Renal cortex interstitium (tissue), 11 donors: Measurements from ENCODE around the gene SDK2. TPM values are rescaled to one million over a fixed set of nuclear protein-coding genes. Genes with fewer than 3 reads are reported as not detected.

Experiments
- DNase-seq, 11 donors: peaks; one replicate each; pipeline ENCODE4 v3.0.0-alpha.2; 2013; ENCODE audit warnings: low read depth in 9 of 11, low spot score in 4 of 11; ENCODE audit errors: extremely low read depth in 1 of 11
- polyA plus RNA-seq, 3 donors: library from polyadenylated mRNA; unstranded; fragments of 120-200 nt; gene quantifications; one replicate each; pipeline ENCODE4 v1.2.1, GENCODE V29; 2013; ENCODE audit not compliant: insufficient read length in 3 of 3

SDK2 gene
- polyA plus RNA-seq, 3 donors = 6.8 to 11.1 (median 9.2) TPM

DNA sequence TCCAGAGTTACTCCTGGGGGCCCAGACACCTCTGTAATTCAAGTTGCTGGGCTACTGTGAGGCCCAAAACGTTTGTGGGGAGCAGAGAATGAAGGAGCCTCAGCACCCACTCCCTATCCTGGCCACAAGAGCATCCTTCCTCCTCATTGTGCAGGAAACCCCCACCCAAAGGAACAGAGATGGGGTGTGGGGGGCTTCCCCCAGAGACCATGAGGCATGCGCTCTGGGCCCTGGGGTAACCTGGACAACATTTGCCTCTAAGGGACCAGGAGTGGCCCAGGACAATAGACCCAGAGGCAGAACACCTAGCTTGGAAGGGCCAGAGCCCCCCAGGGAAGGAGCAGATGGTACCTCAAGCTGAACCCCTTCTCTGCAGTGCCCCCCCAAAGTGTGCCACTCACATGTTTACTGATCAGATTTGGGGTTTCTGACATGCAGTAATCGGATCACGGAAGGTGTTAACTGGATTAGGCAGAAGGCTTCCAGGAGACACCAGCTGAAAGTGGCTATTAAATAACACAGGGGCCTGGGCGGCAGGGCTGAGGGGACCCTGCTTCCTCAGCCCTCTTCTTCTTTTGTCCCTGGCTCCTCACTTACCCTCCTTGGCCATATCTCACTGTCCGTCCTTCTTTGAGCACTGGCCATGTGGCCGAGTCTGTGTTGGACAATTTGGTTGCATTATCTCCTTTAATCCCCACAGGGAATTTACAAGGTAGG lies 50.8 kb downstream of the SDK2 start:
- DNase-seq = no peak

- no peak for DNase-seq
These were observed 51.7 kb downstream of the SDK2 start for GRCh38 chr17:73592501-73592961.

GRCh38 chr17:73592079-73592415 lies 52.2 kb downstream of the SDK2 start:
- DNase-seq = no peak

- DNase-seq = no peak
These were observed 52.8 kb downstream of the SDK2 start for GRCh38 chr17:73591296-73592078.

- no peak for DNase-seq
These were observed 54.8 kb downstream of the SDK2 start for GRCh38 chr17:73589363-73589980.

DNA sequence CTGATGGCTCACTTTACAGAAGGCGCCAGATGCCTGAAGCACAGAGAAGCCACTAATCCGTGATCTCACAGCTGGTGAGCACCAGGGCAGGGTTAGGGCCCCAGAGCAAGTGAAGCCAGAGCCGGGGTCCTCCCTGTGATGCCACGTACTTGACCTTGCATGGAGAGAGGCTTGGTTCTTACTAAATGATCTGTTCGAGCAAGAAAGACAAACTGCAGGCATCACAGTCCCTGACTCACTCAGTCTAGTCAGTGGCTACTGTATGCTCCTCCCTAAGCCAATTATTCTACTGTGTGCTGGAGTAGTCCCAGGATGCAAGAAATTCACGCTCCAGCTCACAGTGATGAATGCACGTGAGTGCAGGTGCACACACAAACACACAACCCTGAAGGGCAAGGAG lies 55.4 kb downstream of the SDK2 start:
- DNase-seq = no peak

DNA sequence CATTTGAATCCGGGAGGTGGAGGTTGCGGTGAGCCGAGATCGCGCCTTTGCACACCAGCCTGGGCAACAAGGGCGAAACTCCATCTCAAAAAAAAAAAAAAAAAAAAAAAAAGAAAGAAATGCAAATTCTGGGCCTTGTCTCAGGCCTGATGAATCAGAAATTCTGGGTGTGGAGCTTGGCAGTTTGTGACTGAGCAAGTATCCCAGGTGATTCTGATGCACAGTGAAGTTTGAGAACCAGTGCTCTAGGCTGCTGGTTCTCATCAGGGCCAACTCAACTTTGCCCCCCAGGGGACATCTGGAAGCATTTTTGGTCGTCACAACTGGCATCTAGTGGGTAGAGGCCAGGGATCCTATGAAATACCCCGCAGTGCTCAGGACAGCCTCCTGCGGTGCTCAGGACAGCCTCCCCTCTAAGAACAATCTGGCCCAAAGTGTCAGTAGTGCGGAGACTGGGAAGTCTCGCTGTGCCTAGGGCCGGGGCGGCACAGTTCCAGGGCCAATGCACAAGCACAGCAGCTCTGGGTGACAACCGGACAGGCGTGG lies 55.9 kb downstream of the SDK2 start:
- DNase-seq = no peak

DNA sequence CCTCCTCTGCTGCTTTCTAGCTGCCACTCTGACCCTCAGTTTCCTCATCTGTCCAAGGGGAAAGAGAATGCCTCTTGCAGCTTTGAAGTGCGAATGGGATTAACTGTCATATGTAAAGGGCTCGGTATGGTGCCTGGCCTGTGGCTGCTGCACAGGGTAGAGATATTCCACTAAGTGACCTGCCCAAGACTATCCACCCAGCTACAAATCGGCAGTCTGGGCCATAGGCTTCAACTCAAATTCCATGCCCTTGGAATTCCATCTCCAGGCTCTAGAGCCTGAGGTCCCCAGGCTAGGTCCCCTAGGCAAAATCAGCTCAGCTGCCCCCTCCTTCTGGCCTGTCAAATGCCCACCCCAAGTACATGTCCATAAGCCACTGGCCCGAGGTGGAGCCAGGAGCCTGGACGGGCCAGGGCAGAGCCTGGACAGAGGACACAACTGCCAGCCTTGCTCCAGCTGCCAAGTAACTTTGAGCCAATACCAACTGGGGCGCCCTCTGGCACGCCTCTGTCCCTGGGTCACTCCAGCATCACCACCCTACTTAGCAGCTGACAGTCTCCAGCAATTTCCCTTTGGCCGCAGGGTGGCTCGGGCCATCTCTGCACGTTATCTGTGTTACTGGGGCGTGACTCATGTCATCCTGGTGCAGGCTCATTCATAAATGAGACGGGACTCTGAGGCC lies 57.2 kb downstream of the SDK2 start:
- DNase-seq = no peak

GRCh38 chr17:73586275-73586832 lies 57.9 kb downstream of the SDK2 start:
- DNase-seq = peak in 9 of 11 donors; percentile 44 to 81 (median 63)

- DNase-seq = no peak
These were observed 58.7 kb downstream of the SDK2 start for GRCh38 chr17:73585583-73585982.

DNA sequence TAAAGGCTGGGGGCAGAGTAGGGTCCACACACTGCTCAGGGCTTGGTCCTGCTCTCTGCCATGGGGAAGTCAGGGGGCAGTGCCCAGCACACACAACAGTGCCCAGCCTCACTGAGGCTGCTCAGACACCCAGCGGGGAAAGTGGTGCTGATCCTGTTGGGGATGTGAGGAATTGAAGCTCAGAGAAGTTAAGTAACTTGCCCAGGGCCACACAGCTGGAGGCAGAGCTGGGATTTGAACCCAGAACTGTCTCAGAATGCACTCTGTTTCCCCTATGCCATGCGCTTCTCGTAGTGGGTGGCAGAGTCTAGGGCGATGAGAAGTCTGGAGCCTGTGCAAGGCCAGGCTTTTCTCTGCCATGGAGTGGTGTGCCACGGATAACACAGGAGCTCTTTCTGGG lies 59.3 kb downstream of the SDK2 start:
- DNase-seq = no peak

DNA sequence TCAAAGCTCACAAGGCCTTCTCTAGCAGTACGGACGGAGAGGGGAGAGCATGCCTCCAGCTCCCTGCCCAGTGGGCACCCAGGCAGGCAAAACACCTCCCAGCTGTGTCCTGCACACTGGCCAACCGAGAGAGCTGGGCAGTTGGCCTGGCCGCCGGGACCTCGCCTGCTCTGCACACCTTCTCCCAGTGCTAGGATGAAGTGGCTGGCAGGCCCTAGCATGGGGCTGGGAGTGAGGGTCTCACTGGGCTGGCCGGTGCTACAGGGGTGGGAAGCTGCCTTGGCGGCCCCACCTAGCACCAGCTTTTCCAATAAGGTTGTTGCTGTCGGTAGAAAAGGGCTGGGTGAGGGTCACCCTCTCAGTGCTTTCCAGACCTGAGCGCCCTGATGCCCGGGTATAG lies 60.2 kb downstream of the SDK2 start:
- DNase-seq = no peak

DNA sequence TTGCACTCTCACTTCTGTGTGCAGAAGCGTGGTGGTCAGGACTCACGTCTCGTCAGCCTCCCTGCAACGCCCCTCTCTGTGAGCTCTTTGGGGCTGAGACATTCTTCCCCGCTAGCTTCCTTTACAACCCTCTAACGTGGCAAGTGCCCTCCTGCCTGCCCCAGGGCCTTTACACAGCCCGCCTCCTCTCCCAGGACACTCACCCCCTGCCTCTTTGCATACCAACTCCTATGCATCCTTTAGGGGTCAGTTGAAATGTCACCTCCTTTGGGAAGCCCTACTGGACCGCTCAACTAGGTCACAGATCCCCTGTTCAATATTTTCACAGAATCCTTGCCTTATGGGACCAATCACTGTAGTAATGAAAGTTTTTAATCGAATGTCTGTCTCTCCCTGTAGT lies 61.4 kb downstream of the SDK2 start:
- no peak for DNase-seq

DNA sequence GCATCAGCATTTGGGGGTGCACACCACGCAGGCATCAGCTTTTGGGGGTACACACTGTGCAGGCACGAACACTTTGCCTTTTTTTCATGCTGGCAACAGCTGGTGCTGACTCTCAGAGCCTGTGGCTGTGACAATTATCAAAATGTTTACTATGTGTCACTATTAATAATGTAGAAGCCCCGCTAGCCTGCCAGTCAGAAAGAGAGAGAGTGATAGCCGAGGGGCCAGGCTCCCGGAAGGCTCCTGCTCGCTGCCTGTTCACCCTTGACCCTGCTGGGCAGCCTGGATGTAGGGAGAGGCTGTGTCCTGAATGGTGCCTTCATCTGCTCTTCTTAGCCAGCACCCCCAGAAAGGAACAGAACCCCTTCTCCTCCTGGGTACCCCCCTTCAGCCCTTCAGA lies 61.9 kb downstream of the SDK2 start:
- no peak for DNase-seq

GRCh38 chr17:73581379-73581778 lies 62.9 kb downstream of the SDK2 start:
- DNase-seq = no peak

- no peak for DNase-seq
These were observed 64.1 kb downstream of the SDK2 start for GRCh38 chr17:73580073-73580710.

- no peak for DNase-seq
These were observed 67.6 kb downstream of the SDK2 start for GRCh38 chr17:73576556-73577098.

- no peak for DNase-seq
These were observed 68.6 kb downstream of the SDK2 start for GRCh38 chr17:73575470-73576221.
